Sciatic nerve (tissue), 1 donor: ENCODE results near the gene UPK2. TPM values are rescaled to one million over a fixed set of nuclear protein-coding genes. Genes with fewer than 3 reads are reported as not detected.

Source experiments
- microRNA-seq: library from miRNA; unstranded; fragments of <30 nt; microRNA quantifications from one replicate; pipeline ENCODE4 v1.2.0, GENCODE V29; 2020
- total RNA-seq: library from RNA; stranded (reverse); fragmentation: NEBNext Ultra II Directional; extraction: Animal tissue kit (Norgen Biotek cat#: 25700); gene quantifications from one replicate; pipeline ENCODE4 v1.2.1, GENCODE V29; 2021
- donor health status: DM: no; HTN: no; CAD: no.

Gene UPK2
- total RNA-seq, 1 donor from 2014 or later, result not detected

Small RNAs within 50 kb of the gene (microRNA-seq; reads per million reads assigned to microRNA genes)
- not detected for gene MIR4492

Other genes with a start within 250 kb of the UPK2 start
- 159 TPM for gene DDX6, start 165.1 kb upstream of the UPK2 start, total RNA-seq
- gene CXCR5, start 72.4 kb upstream of the UPK2 start, total RNA-seq, result 0.18 TPM
- gene BCL9L, start 30.4 kb upstream of the UPK2 start, total RNA-seq, result 53.6 TPM
- not detected for gene FOXR1, start 15.5 kb downstream of the UPK2 start, total RNA-seq
- 57.0 TPM for gene CENATAC, start 41.8 kb downstream of the UPK2 start, total RNA-seq
- gene RPS25, start 62.0 kb downstream of the UPK2 start, total RNA-seq, result 815 TPM
- gene TRAPPC4, start 62.5 kb downstream of the UPK2 start, total RNA-seq, result 61.9 TPM
- 14.8 TPM for gene SLC37A4, start 74.6 kb downstream of the UPK2 start, total RNA-seq
- gene HYOU1, start 100.9 kb downstream of the UPK2 start, total RNA-seq, result 107 TPM
- gene VPS11, start 111.5 kb downstream of the UPK2 start, total RNA-seq, result 37.2 TPM
- 10.7 TPM for gene HMBS, start 128.6 kb downstream of the UPK2 start, total RNA-seq
- gene DPAGT1, start 145.6 kb downstream of the UPK2 start, total RNA-seq, result 28.9 TPM
- 12.1 TPM for gene C2CD2L, start 151.0 kb downstream of the UPK2 start, total RNA-seq
- gene HINFP, start 165.3 kb downstream of the UPK2 start, total RNA-seq, result 30.4 TPM
- gene ABCG4, start 192.8 kb downstream of the UPK2 start, total RNA-seq, result not detected
- 13.9 TPM for gene NLRX1, start 212.4 kb downstream of the UPK2 start, total RNA-seq
- gene NHERF4, start 229.2 kb downstream of the UPK2 start, total RNA-seq, result 0.62 TPM